Metanephros (tissue), 2 donors: ENCODE data around the gene SLC6A4. TPM values are rescaled to one million over a fixed set of nuclear protein-coding genes. Genes with fewer than 3 reads are reported as not detected.

Experiments
- small RNA-seq: library from RNA; depleted of rRNA; stranded (forward); fragments of <200 nt; gene quantifications from one replicate; pipeline ENCODE3, GENCODE V24; 2014; ENCODE audit warnings: low replicate concordance
- total RNA-seq: library from RNA; depleted of rRNA; stranded (reverse); fragments of >200 nt; gene quantifications from one replicate; pipeline ENCODE4 v1.2.3, GENCODE V29; 2014

SLC6A4 gene
- 0.58 TPM for total RNA-seq

DNA sequence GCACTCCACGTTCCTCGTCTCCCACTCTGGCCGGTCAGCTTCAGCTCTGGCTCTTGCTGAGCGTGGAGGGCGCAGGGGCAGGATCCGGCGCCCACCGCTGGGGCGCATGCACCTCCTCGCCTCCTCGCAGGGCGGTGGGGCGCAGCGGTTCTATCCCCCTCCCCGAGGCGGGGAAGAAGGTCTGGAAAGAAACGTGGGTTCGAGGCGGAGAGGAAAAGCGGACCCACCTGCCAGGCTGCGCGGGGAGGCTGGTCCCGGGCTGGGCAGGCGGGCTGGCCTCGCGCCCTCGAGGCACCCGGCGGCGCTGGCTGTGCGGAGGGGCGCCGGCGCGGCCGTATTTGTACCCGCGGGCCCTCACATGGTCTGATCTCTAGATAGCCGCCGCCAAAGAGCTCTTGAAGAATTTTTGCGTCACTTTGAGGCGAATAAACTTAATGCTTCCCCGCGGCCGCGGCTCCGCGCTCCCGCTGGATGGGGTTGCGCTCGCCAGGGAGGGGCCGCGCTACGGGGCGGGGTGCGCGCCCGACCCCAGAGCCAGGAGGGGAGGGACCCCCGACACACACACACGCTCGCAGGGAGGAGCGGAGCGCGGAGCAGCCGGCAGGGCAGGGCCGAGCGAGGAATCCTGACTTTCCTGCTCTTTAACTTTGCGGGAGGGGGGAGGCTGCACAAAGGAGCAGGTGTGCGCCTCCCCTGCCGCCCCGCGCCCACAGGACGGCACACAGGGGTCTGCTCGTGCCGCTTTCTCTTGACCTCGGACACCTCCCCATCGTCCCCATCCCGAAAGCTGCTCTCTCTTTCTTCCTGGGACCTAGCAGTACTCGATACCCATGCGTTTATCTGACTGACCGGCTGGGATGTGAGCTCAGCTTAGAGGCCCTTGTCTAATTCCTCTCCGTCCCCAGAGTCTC lies at the start of gene SLC6A4:
Gene SLC6A4, minus strand, starts transcription at position 312 of the 911 bp plus-strand sequence. CDS start 13,739 bp downstream, outside the sequence.

Small RNAs within 50 kb of the gene (small RNA-seq; reads per million reads assigned to genes)
- 59.1 reads per million, percentile 97 among the genes with 10 or more reads in this experiment for gene RF00154

Other genes with a start within 250 kb of the SLC6A4 start
- 12.7 TPM for gene NSRP1, start 118.9 kb downstream of the SLC6A4 start, total RNA-seq
- 61.0 TPM for gene BLMH, start 56.2 kb upstream of the SLC6A4 start, total RNA-seq
- not detected for gene TMIGD1, start 98.4 kb upstream of the SLC6A4 start, total RNA-seq
- gene CPD, start 143.2 kb upstream of the SLC6A4 start, total RNA-seq, result 83.0 TPM
- gene GOSR1, start 241.7 kb upstream of the SLC6A4 start, total RNA-seq, result 34.5 TPM